UCSD-AML1 (cell line): ENCODE measurements around the gene CTRB1.
"Not testable (repeated sequence)": the region's sequence is repeated elsewhere in the genome, so short reads cannot be mapped to it uniquely, and the experiment has no call there.

Source experiments
- DNase-seq: peaks from one replicate; lab custom pipeline; 2025; ENCODE audit not compliant: unreplicated experiment; lab: John Stamatoyannopoulos, UW

The CTRB1 gene

GRCh38 chr16:75203667-75204409 lies 14.9 kb upstream of the CTRB1 start:
- no peak for DNase-seq

GRCh38 chr16:75204410-75204758 lies 14.4 kb upstream of the CTRB1 start:
- DNase-seq = no peak

GRCh38 chr16:75204905-75205304 lies 13.9 kb upstream of the CTRB1 start:
- not testable (repeated sequence) for DNase-seq

GRCh38 chr16:75205438-75205837 lies 13.3 kb upstream of the CTRB1 start:
- not testable (repeated sequence) for DNase-seq

GRCh38 chr16:75205961-75206748 lies 12.6 kb upstream of the CTRB1 start:
- not testable (repeated sequence) for DNase-seq

- no peak for DNase-seq
Measured at GRCh38 chr16:75206749-75207451, 11.9 kb upstream of the CTRB1 start, which contains the start of gene CTRB2. Gene CTRB2 (minus strand): TSS chr16:75207161. CDS start chr16:75207141, 20 bp downstream.

GRCh38 chr16:75207831-75208230 lies 11.0 kb upstream of the CTRB1 start:
- DNase-seq = no peak

GRCh38 chr16:75208242-75208825 lies 10.5 kb upstream of the CTRB1 start:
- no peak for DNase-seq

GRCh38 chr16:75208861-75209505 lies 9.8 kb upstream of the CTRB1 start:
- DNase-seq = no peak

- not testable (repeated sequence) for DNase-seq
Measured at GRCh38 chr16:75209514-75209913, 9.3 kb upstream of the CTRB1 start.

- DNase-seq = no peak
Measured at GRCh38 chr16:75209944-75210343, 8.8 kb upstream of the CTRB1 start.

GRCh38 chr16:75211286-75211685 lies 7.5 kb upstream of the CTRB1 start:
- DNase-seq = not testable (repeated sequence)

GRCh38 chr16:75216127-75216526 lies 2.7 kb upstream of the CTRB1 start:
- no peak for DNase-seq

GRCh38 chr16:75216576-75216975 lies 2.2 kb upstream of the CTRB1 start:
- no peak for DNase-seq

- DNase-seq = no peak
Measured at GRCh38 chr16:75217389-75217851, 1.4 kb upstream of the CTRB1 start.

- DNase-seq = no peak
Measured at GRCh38 chr16:75219088-75219487, 300 bp downstream of the CTRB1 start.

- DNase-seq = no peak
Measured at GRCh38 chr16:75219838-75220237, 1.1 kb downstream of the CTRB1 start.

- DNase-seq = no peak
Measured at GRCh38 chr16:75222271-75222783, 3.5 kb downstream of the CTRB1 start.

- not testable (repeated sequence) for DNase-seq
Measured at GRCh38 chr16:75223129-75223528, 4.3 kb downstream of the CTRB1 start.

GRCh38 chr16:75224306-75225082 lies 5.7 kb downstream of the CTRB1 start:
- DNase-seq = no peak
